Stimulated activated CD4-positive, alpha-beta T cell treated with anti-CD3 and anti-CD28 coated beads, Interleukin-2, amount 100 ng/mL, for 48 hours (primary cell): ENCODE measurements around the gene HMGN4.
A peak's percentile ranks its signal among the peaks of the same experiment; 100 is the strongest.

Experiments
- DNase-seq, 2 donors: peaks; one replicate each; pipeline ENCODE4 v3.0.0-alpha.2; 2020

The HMGN4 gene

GRCh38 chr6:26578741-26579140, 40.6 kb downstream of the HMGN4 start:
- DNase-seq = no peak

DNA sequence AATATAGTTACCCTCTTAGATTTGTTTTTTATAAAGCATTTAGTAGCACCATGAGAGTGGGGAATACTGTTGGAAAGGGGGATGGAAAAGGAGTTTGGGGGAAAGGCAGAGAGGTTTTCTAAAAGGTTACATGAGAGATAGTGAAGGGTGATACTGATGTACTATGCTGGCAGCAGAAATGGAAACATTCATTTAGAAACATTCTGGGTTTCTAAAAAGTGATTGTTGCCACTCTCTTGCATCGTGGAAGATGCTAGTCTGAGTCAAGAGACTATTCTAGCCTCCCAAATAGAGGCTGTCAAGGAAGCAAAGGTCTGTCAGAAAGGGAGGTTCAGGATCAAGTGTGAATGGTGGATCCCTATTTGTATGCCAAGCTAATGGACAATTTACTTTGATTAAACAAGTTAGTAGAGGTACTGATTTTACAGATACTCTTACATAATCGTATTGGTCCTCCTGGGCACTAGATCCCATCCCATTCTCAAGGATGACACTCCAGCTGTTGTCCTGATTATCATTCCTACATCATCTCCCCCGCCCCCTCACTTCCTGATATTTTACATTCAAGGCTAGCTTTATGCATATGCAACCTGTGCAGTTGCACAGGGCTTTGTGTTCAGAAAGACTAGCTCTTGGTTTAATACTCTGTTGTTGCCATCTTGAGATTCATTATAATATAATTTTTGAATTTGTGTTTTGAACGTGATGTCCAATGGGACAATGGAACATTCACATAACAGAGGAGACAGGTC, 43.2 kb downstream of the HMGN4 start:
- no peak for DNase-seq

GRCh38 chr6:26588965-26589364, 50.8 kb downstream of the HMGN4 start:
- no peak for DNase-seq

GRCh38 chr6:26592649-26593048, 54.5 kb downstream of the HMGN4 start:
- no peak for DNase-seq

- DNase-seq = no peak
Observed at GRCh38 chr6:26593278-26594130, 55.3 kb downstream of the HMGN4 start.

GRCh38 chr6:26594131-26594498, 55.9 kb downstream of the HMGN4 start:
- DNase-seq = no peak

GRCh38 chr6:26594730-26595632, 56.8 kb downstream of the HMGN4 start:
- peak; percentile 56 to 58 for DNase-seq

- DNase-seq = peak; percentile 88 to 89
Observed at GRCh38 chr6:26595669-26596269, 57.6 kb downstream of the HMGN4 start.
